Hepatocyte (in vitro differentiated cells): Measurements from ENCODE around the gene MS4A2. TPM values are rescaled to one million over a fixed set of nuclear protein-coding genes. Genes with fewer than 3 reads are reported as not detected.

Experiments used
- DNase-seq: peaks from one replicate; pipeline ENCODE4 v3.0.0-alpha.2; 2016; ENCODE audit warnings: low spot score
- H2AFZ ChIP-seq: fragments of 200-600 bp; sonication (generic); 2 replicates; pipeline ENCODE4 v1.6.0; 2016; ENCODE audit warnings: antibody characterized with exemption, mild to moderate bottlenecking
- H3K27ac ChIP-seq: fragments of 200-600 bp; sonication (generic); 2 replicates; pipeline ENCODE4 v1.5.1; 2016; ENCODE audit warnings: mild to moderate bottlenecking
- H3K27me3 ChIP-seq: fragments of 200-600 bp; sonication (generic); 2 replicates; pipeline ENCODE4 v1.6.1; 2016
- H3K36me3 ChIP-seq: fragments of 200-600 bp; sonication (generic); replicated peaks from 2 replicates; pipeline ENCODE4 v1.5.1; 2016; ENCODE audit warnings: low read depth; ENCODE audit not compliant: insufficient read depth
- H3K4me1 ChIP-seq: fragments of 200-600 bp; sonication (generic); 2 replicates; pipeline ENCODE4 v1.5.1; 2016; ENCODE audit warnings: mild to moderate bottlenecking, moderate library complexity; ENCODE audit not compliant: insufficient read depth
- H3K4me2 ChIP-seq: fragments of 200-600 bp; sonication (generic); 2 replicates; pipeline ENCODE4 v1.6.0; 2016
- H3K4me3 ChIP-seq: fragments of 200-600 bp; sonication (generic); 2 replicates; pipeline ENCODE4 v1.5.1; 2016; ENCODE audit warnings: mild to moderate bottlenecking
- H3K79me2 ChIP-seq: fragments of 200-600 bp; sonication (generic); 2 replicates; pipeline ENCODE4 v1.6.0; 2017; ENCODE audit warnings: mild to moderate bottlenecking
- H3K9me2 ChIP-seq: fragments of 200-600 bp; sonication (generic); replicated peaks from 2 replicates; pipeline ENCODE4 v1.6.0; 2017; ENCODE audit warnings: mild to moderate bottlenecking; ENCODE audit not compliant: insufficient read depth
- H3K9me3 ChIP-seq: fragments of 200-600 bp; sonication (generic); 2 replicates; pipeline ENCODE4 v1.5.1; 2016; ENCODE audit warnings: low read depth, mild to moderate bottlenecking
- H4K20me1 ChIP-seq: fragments of 200-600 bp; sonication (generic); 2 replicates; pipeline ENCODE4 v1.6.0; 2016; ENCODE audit warnings: mild to moderate bottlenecking; ENCODE audit not compliant: insufficient read depth, poor library complexity, severe bottlenecking
- EZH2 ChIP-seq: fragments of 200-600 bp; sonication (generic); IDR thresholded peaks from 2 replicates; pipeline ENCODE4 v1.6.1; 2016; ENCODE audit warnings: antibody characterized with exemption, mild to moderate bottlenecking, borderline replicate concordance
- EZH2phosphoT487 ChIP-seq: fragments of 200-600 bp; sonication (generic); IDR thresholded peaks from one replicate; pipeline ENCODE4 v1.6.1; 2018; ENCODE audit warnings: antibody characterized with exemption, mild to moderate bottlenecking, low read depth, moderate library complexity; ENCODE audit not compliant: unreplicated experiment, severe bottlenecking
- WGBS: methylation state at CpG from one replicate; pipeline ENCODE4 v1.1.6; 2016; ENCODE audit warnings: low lambda C conversion rate; ENCODE audit errors: missing lambda C conversion rate; 5-methylcytosine and 5-hydroxymethylcytosine counted together
- polyA plus RNA-seq: library from polyadenylated mRNA; unstranded; fragments of >200 nt; fragmentation: Nextera tagmentation; extraction: Ambion mirVana; gene quantifications from 2 replicates; pipeline ENCODE4 v1.2.1, GENCODE V29; 2016
- total RNA-seq: library from RNA; depleted of rRNA; stranded (reverse); fragments of >200 nt; gene quantifications from 2 replicates; pipeline ENCODE4 v1.2.3, GENCODE V29; 2014
- TF ChIP-seq, protein P1 (sequence below): fragments of 200-600 bp; sonication (generic); IDR thresholded peaks from 2 replicates; pipeline ENCODE4 v1.5.1; 2016; ENCODE audit warnings: antibody characterized with exemption, mild to moderate bottlenecking; ENCODE audit not compliant: poor library complexity

The MS4A2 gene
- total and polyA plus RNA-seq, 2 experiments from 2014 or later = not detected

DNA sequence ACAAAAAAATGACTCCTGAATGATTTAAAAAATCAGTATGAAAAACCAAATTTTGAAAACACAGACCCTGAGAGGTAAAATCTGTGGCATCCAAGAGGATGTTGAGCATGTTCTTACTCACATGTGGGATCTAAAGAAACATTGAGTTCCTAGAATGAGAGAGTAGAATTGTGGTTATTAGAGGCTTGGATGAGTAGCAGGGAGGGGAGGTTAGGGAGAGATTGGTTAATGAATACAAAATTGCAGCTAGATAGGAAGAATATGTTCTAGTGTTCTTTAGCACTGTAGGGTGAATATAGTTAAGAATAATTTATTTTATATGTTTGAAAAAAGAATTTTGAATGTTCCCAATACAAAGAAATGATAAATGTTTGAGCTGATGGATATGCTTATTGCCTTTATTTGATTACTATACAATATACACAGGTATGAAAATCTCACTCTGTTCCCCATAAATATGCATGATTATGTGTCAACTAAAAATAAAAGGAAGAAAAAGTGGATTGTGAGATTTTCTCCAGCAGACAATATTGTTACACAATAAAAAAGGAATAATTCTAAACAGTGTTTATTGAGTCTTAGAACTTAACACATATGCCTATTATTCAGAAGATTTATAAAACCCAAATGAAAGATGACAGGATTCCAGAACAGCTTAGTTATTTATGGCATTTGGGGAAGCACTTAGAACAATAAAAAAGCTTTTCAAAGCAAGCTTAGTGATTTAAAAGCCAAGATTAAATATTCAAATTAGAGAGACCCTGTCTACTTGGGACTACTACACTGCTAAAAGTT lies 28.7 kb downstream of the MS4A2 start:
- Histone ChIP-seq H3K27me3 (no peaks in the 10 kb centered on the region), H3K9me3 (no peaks in the 10 kb centered on the region), H3K36me3 (no peaks in the 10 kb centered on the region), H4K20me1 (no peaks in the 10 kb centered on the region), H3K4me3 (no peak overlapping the region), H2AFZ (no peak overlapping the region), H3K9me2 (no peaks in the 10 kb centered on the region), H3K27ac (no peak overlapping the region), H3K4me1 (no peaks in the 10 kb centered on the region), H3K4me2 (no peak overlapping the region), H3K79me2 (no peaks in the 10 kb centered on the region)
- no peak for TF ChIP-seq EZH2
- TF ChIP-seq EZH2phosphoT487 = no peak
- TF ChIP-seq, protein P1, sequence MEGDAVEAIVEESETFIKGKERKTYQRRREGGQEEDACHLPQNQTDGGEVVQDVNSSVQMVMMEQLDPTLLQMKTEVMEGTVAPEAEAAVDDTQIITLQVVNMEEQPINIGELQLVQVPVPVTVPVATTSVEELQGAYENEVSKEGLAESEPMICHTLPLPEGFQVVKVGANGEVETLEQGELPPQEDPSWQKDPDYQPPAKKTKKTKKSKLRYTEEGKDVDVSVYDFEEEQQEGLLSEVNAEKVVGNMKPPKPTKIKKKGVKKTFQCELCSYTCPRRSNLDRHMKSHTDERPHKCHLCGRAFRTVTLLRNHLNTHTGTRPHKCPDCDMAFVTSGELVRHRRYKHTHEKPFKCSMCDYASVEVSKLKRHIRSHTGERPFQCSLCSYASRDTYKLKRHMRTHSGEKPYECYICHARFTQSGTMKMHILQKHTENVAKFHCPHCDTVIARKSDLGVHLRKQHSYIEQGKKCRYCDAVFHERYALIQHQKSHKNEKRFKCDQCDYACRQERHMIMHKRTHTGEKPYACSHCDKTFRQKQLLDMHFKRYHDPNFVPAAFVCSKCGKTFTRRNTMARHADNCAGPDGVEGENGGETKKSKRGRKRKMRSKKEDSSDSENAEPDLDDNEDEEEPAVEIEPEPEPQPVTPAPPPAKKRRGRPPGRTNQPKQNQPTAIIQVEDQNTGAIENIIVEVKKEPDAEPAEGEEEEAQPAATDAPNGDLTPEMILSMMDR = no peak
- no peak for DNase-seq

DNA sequence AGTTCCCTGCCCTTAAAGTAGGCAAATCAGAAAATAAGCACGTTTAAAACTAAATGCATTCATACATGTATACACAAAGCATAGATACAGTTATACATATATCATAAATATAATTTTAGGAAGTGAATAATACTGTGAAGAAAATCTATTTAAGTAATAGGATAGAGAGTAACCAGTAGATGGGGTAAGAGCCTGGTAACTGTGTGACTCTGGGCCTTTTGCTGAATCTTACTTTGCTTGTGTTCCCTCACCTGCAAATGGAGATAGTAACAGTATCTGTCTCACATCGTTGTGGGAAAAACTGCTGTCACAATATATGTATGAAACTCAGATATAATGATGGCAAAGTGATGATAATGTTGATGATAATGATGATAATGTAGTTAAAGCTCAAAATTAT lies 29.9 kb downstream of the MS4A2 start:
- Histone ChIP-seq H3K4me3 (no peak overlapping the region), H3K27me3 (no peaks in the 10 kb centered on the region), H3K36me3 (no peaks in the 10 kb centered on the region), H3K4me2 (no peak overlapping the region), H3K4me1 (no peaks in the 10 kb centered on the region), H2AFZ (no peak overlapping the region), H4K20me1 (no peaks in the 10 kb centered on the region), H3K9me2 (no peaks in the 10 kb centered on the region), H3K79me2 (no peaks in the 10 kb centered on the region), H3K27ac (no peak overlapping the region), H3K9me3 (no peaks in the 10 kb centered on the region)
- no peak for DNase-seq
- 40% methylated on average over 2 of the region's 2 CpGs for WGBS
- TF ChIP-seq EZH2 (no peak), EZH2phosphoT487 (no peak)
- TF ChIP-seq, protein P1 = no peak

DNA sequence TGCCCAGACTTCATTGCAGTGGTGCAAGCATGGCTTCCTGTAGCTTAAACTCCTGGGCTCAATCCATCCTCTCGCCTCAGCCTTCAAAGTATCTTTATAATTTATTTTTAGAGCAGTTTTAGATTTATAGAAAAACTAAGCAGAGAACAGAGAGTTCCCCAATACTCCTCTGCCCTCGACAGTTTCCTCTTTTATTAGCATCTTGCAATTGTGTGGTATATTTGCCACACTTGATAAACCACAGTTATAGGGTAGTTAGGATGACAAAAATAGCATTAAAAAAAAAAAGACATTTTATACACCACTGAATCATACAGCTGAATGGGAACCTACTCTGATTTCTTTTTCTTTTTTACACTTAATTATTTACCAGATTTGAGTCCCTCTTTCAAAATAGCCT lies 31.2 kb downstream of the MS4A2 start:
- Histone ChIP-seq H3K4me2 (no peak overlapping the region), H3K27me3 (no peaks in the 10 kb centered on the region), H3K27ac (no peak overlapping the region), H3K9me3 (no peaks in the 10 kb centered on the region), H3K9me2 (no peaks in the 10 kb centered on the region), H3K4me3 (no peak overlapping the region), H3K79me2 (no peaks in the 10 kb centered on the region), H4K20me1 (no peaks in the 10 kb centered on the region), H2AFZ (no peak overlapping the region), H3K4me1 (no peaks in the 10 kb centered on the region), H3K36me3 (no peaks in the 10 kb centered on the region)
- DNase-seq = no peak
- no peak for TF ChIP-seq EZH2phosphoT487
- TF ChIP-seq EZH2 = no peak
- TF ChIP-seq, protein P1 = no peak
- 77% methylated on average over 2 of the region's 2 CpGs for WGBS
